Central memory CD8-positive, alpha-beta T cell (primary cell): ENCODE results near the gene MYEF2.

ENCODE experiments used
- ATAC-seq: fragments of 150-1000 bp; cut with Tn5 transposase; replicated peaks from 2 replicates; pipeline ENCODE4 v1.10.0; 2022; ENCODE audit warnings: mild to moderate bottlenecking, moderate FRiP score, moderate number of reproducible peaks; ENCODE audit not compliant: poor library complexity, severe bottlenecking; ENCODE audit errors: extremely low read depth
- DNase-seq, 2 donors: peaks; one replicate each; pipeline ENCODE4 v3.0.0; 2021; ENCODE audit warnings: low spot score in 2 of 2
- H3K27ac Mint-ChIP-seq: one replicate; pipeline ENCODE4 v1.8.0; 2022; ENCODE audit warnings: low read depth, mild to moderate bottlenecking, moderate library complexity, mixed read lengths
- H3K27me3 Mint-ChIP-seq: one replicate; pipeline ENCODE4 v1.8.0; 2022; ENCODE audit warnings: mixed read lengths
- H3K36me3 Mint-ChIP-seq: one replicate; pipeline ENCODE4 v1.8.0; 2022; ENCODE audit warnings: mild to moderate bottlenecking, moderate library complexity, mixed read lengths; ENCODE audit not compliant: insufficient read depth
- H3K4me1 Mint-ChIP-seq: one replicate; pipeline ENCODE4 v1.8.0; 2022; ENCODE audit warnings: mixed read lengths
- H3K4me3 Mint-ChIP-seq: one replicate; pipeline ENCODE4 v1.8.0; 2022; ENCODE audit warnings: mild to moderate bottlenecking, moderate library complexity, mixed read lengths
- H3K9me3 Mint-ChIP-seq: one replicate; pipeline ENCODE4 v1.8.0; 2022; ENCODE audit warnings: mixed read lengths

The MYEF2 gene, protein sequence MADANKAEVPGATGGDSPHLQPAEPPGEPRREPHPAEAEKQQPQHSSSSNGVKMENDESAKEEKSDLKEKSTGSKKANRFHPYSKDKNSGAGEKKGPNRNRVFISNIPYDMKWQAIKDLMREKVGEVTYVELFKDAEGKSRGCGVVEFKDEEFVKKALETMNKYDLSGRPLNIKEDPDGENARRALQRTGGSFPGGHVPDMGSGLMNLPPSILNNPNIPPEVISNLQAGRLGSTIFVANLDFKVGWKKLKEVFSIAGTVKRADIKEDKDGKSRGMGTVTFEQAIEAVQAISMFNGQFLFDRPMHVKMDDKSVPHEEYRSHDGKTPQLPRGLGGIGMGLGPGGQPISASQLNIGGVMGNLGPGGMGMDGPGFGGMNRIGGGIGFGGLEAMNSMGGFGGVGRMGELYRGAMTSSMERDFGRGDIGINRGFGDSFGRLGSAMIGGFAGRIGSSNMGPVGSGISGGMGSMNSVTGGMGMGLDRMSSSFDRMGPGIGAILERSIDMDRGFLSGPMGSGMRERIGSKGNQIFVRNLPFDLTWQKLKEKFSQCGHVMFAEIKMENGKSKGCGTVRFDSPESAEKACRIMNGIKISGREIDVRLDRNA

DNA sequence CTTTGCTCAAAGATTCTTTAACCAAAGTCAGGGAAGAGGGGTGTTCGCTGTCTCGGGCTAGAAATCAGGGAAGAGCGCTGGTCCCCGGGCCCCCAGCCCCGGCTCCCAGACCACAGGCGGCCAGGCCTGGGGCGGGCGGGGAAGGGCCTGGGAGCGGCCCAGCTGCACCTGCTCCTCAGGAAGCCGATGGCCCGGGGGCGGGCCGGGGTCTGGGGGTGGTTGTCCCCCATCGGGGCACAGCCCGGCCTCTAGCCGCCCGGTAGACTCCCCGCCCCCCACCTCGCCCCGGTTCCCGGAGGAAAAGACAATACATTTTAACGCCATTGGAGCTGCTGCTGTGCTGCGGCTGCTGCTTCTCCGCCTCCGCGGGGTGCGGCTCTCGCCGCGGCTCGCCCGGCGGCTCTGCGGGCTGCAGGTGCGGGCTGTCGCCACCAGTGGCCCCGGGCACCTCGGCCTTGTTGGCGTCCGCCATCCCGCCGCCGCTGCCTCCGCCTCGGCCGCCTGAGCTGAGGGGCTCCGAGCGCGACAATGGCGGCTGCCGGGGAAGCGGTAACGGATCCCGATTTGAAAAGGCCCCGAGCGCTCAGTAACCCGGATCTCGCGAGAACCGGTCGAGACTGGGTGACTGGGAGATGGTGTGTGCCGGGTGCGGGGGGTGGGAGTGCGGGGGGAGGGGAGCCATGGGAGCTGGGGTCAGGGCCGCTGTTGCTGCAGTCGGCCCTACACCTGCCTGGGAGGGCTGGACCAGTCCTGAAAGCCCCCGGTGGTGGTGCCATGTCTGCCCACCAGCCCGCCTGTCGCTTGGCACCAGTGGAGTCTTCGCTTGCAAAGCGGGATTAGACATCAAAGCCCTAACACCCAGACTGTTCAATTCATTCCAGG is at the start of gene MYEF2:
MYEF2 (minus strand) TSS at position 530 of the 882 bp plus-strand sequence; CDS start at position 472, 58 bp downstream.
- ATAC-seq = peak; percentile 63
- Mint-ChIP-seq H3K4me1 (peaks cover 14% of the 10 kb centered on the region), H3K27me3 (peaks cover 21% of the 10 kb centered on the region), H3K4me3 (peak within 1 kb of the TSS; percentile 87), H3K36me3 (peaks cover 2% of the 10 kb centered on the region), H3K9me3 (no peaks in the 10 kb centered on the region), H3K27ac (peak within 1 kb of the TSS; percentile 88)
- peak; percentile 29 to 42 for DNase-seq

DNA sequence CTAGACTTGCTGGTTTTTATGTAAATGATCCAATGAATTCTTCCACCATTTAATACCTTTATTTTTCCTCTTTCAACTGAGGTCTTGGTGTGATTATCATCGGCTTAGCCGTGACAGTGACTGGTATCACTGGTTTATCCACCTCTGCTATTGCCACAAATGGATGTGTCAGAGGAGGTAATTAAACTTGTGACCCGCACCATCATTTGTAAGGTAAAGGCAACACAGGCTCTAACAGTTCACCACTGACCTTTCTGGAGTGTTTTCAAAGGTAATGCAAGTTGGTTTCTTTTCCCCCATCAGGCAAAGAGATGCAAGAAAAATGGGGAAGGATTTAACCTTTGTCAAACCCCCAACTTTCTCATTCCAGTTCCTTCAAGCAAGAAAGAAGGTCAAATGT is 47.7 kb upstream of the MYEF2 start:
- Mint-ChIP-seq H3K36me3 (no peaks in the 10 kb centered on the region), H3K9me3 (no peaks in the 10 kb centered on the region), H3K27me3 (peaks cover 12% of the 10 kb centered on the region), H3K4me3 (no peak overlapping the region), H3K4me1 (no peaks in the 10 kb centered on the region), H3K27ac (no peak overlapping the region)
- DNase-seq (no peak), ATAC-seq (no peak)

DNA sequence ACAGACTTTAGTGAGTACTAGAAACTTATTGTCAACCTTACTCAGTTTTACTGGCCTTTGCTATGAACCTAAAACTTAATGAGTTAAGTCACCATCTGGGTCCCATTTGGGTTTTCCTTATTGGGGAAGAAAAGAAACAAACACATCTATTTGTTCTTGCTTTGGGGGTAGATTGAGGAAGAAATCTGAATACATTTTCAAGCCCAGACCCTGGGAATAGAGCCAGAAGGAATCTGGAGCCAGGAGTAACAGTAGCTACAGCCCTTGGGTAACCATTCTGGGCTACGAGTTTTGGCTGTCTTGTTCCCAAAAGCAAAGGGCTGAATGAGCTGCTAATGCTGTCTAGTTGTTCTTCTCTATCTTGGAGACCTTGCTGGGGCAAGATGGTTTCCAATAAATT is 44.5 kb upstream of the MYEF2 start:
- ATAC-seq (no peak), DNase-seq (no peak)
- Mint-ChIP-seq H3K36me3 (no peaks in the 10 kb centered on the region), H3K4me1 (no peaks in the 10 kb centered on the region), H3K27ac (no peak overlapping the region), H3K4me3 (no peak overlapping the region), H3K9me3 (no peaks in the 10 kb centered on the region), H3K27me3 (peaks cover 12% of the 10 kb centered on the region)

DNA sequence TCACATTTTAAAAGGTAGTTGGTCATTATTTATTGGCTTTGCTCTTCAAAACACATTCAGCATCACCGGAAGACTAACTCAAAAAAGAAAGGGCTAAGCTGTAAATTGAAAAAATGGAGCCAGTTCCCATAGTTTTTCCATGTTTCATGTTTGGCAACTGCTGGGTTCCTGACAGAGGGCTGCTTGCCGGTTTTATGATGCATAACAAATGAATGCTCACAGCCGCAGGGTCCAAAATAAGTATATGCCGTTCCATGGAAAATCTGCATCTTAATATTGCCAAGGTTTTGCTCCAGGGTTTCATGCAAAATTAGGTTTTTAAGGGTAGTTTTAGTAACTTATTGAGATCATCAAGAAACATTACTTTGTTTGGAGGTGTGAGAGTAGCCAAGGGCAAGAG is 43.8 kb upstream of the MYEF2 start:
- Mint-ChIP-seq H3K27ac (no peak overlapping the region), H3K4me1 (no peaks in the 10 kb centered on the region), H3K36me3 (no peaks in the 10 kb centered on the region), H3K27me3 (peaks cover 12% of the 10 kb centered on the region), H3K9me3 (no peaks in the 10 kb centered on the region), H3K4me3 (no peak overlapping the region)
- DNase-seq (no peak), ATAC-seq (no peak)

DNA sequence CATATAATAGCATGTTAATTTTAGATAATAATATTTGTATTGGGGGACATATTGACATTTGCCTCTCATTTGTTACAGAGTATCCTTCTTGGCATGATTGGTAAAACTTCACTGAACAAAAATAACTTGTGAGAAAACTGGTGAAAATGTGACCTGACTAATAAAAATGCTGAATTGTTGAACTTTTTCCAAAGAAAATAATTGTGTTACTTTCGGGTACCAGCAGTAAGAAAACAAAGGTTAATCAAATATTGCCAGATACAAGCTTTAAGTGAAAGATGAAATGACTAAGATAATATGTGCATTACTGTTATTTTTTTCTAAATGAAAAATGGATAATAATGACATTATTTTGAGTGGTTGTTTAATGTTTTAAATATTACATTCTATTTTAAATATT is 43.2 kb upstream of the MYEF2 start:
- Mint-ChIP-seq H3K4me3 (no peak overlapping the region), H3K27me3 (peaks cover 12% of the 10 kb centered on the region), H3K9me3 (no peaks in the 10 kb centered on the region), H3K36me3 (no peaks in the 10 kb centered on the region), H3K4me1 (no peaks in the 10 kb centered on the region), H3K27ac (no peak overlapping the region)
- ATAC-seq = no peak
- no peak for DNase-seq

DNA sequence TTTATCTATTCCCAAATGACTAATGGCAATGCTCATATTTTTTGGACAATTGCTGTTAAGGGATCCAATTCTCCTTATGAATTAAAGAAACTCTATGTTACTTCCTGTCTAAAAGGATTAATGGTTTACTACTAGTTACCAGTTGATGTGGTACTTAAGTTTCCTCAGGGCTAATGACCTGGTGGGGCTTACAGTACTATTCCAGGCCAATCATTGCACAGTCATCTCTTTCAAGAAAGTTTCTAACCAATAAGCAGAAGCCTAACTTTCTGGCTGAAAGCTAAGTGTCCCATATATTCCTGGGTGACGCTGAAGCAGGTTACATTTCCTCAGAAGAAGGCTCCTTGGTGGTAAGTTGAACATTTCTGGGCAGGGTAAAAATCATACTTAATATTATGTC is 27.9 kb upstream of the MYEF2 start, which contains the start of gene SLC12A1:
SLC12A1 (plus strand) TSS at position 322 of the 400 bp plus-strand sequence. CDS start 1,418 bp downstream, outside the sequence.
- H3K27me3 Mint-ChIP-seq = peaks cover 22% of the 10 kb centered on the region
- H3K36me3 Mint-ChIP-seq = peaks cover 1% of the 10 kb centered on the region
- no peak within 1 kb of the TSS for H3K27ac Mint-ChIP-seq
- no peaks in the 10 kb centered on the region for H3K9me3 Mint-ChIP-seq
- ATAC-seq (no peak), DNase-seq (no peak)
- H3K4me1 Mint-ChIP-seq = no peaks in the 10 kb centered on the region
- H3K4me3 Mint-ChIP-seq = no peak within 1 kb of the TSS

DNA sequence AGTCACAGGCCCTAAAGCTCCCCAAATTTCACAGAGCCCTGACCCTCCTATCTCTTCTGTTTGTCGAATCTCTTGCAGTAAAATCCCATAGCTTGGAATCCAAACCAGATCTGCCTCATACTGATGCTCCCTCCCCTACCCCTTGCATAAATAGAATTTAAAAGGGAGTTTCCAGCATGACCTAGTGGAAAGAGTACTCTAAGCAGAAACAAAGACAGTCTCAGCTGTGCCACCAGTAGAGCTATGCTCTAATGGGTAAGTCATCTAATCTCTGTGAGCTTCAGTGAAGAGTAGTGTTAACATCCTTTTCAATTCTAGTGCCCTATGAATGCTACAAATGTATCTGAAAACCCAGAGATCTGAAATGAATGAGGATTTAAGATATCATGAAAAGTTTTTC is 24.0 kb upstream of the MYEF2 start:
- Mint-ChIP-seq H3K4me3 (no peak overlapping the region), H3K4me1 (no peaks in the 10 kb centered on the region), H3K27me3 (peaks cover 34% of the 10 kb centered on the region), H3K27ac (no peak overlapping the region), H3K9me3 (no peaks in the 10 kb centered on the region), H3K36me3 (peaks cover 1% of the 10 kb centered on the region)
- DNase-seq (no peak), ATAC-seq (no peak)

DNA sequence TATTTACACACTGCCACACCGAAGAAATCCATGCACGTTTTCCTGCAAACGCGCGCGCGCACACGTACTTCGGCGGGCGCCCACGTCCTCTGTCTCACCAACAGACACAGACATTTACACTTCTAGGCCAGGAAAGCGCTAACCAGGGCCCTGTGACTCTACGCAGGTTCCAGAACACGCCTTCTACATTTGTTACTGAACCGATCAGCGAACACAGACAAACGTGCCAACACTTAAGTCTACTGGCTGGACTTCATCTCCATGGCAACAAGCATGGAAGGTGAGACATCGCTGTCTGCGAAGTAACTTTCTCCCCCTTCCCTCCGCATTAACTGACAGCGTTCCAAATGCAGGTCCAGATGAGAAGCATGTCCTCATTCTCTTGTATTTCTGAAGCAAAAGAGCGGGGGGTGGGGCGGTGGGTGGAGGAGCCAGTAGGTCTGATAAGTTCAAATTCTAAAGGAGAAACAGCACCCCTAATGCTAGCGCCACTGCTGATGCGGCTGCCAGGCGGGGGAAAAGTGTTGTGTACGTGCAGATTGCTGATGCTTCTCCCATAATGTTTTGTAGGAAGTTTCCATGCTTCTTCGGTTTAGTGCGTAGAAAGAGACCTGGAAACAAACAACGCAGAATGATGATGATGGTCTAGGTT is 13.6 kb upstream of the MYEF2 start, which contains the start of gene CTXN2:
CTXN2 (plus strand) TSS at position 92 of the 652 bp plus-strand sequence. CDS start 9,636 bp downstream, outside the sequence.
- Mint-ChIP-seq H3K4me3 (no peak within 1 kb of the TSS), H3K27me3 (peaks cover 40% of the 10 kb centered on the region), H3K27ac (no peak within 1 kb of the TSS), H3K9me3 (peaks cover 4% of the 10 kb centered on the region), H3K36me3 (no peaks in the 10 kb centered on the region), H3K4me1 (no peaks in the 10 kb centered on the region)
- no peak for ATAC-seq
- DNase-seq = no peak

DNA sequence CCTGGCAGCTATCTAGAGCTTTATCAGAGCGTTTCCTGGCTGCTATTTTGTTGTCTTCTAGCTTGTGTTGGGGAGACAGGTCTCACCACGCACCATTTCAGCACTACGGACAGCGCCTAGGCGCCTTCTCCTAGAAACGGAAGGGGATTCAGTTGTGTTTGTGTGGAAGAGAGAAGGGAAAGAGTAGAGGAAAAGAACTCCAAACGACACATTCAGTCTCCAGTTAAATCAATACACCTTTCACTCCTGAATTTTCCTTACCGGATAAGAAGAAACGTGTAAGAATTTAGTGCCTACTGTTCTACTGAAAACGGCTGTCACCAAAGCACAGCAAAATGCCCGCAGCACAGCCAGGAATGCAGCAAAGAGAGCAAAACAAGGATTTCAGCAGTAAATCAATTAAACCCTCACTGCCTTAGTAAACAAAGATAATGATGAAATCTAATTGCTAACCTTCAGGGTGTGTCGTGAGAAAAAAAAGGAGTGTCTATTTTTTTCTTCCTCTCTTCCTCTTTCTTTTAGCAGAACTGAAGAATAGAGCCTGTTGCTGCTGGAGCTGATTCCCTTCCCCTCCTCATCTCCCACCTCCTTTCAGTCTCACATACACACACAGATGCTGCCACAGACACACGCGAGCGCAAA is 13.0 kb upstream of the MYEF2 start:
- no peak for DNase-seq
- peaks cover 4% of the 10 kb centered on the region for H3K9me3 Mint-ChIP-seq
- H3K27ac Mint-ChIP-seq = no peak overlapping the region
- peaks cover 34% of the 10 kb centered on the region for H3K27me3 Mint-ChIP-seq
- H3K36me3 Mint-ChIP-seq = no peaks in the 10 kb centered on the region
- H3K4me3 Mint-ChIP-seq = no peak overlapping the region
- H3K4me1 Mint-ChIP-seq = no peaks in the 10 kb centered on the region
- no peak for ATAC-seq

DNA sequence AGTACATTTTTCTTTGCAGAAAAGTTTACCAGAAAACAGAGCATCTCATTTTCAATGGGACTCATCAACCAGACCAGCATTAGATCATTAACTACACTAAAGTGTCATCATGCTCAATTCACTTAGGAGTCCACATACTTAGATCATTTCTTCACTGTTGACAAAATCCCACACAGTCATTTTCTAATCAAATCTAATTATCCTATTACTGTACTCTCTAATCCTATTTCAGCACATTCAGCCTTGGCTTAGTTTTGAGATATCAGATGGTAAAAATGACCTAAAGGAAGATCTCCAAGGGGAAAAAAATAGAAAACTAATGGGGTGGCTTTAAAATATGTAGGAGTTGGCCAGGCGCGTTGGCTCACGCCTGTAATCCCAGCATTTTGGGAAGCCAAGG is 8.2 kb upstream of the MYEF2 start:
- no peak overlapping the region for H3K27ac Mint-ChIP-seq
- ATAC-seq (no peak), DNase-seq (no peak)
- H3K36me3 Mint-ChIP-seq = no peaks in the 10 kb centered on the region
- peaks cover 40% of the 10 kb centered on the region for H3K27me3 Mint-ChIP-seq
- H3K9me3 Mint-ChIP-seq = no peaks in the 10 kb centered on the region
- H3K4me1 Mint-ChIP-seq = no peaks in the 10 kb centered on the region
- H3K4me3 Mint-ChIP-seq = no peak overlapping the region

DNA sequence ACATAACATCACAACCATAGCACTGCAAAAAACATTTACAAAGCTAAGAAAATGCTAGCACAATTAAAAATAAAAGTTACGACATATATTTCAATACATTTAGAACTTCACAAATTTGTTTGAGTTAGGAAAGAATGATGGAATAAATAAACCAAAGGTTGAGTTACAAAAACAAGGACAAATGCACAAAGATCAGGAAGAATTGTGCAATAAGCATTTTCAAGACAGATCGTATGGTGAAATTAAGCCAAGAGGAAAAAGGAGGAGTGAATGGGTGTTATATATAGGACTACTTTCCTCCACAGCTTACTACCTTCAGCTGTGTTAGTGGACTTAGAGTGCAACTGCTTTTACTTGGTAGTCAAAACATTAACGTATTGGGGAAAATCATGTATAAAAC is 7.4 kb upstream of the MYEF2 start:
- Mint-ChIP-seq H3K36me3 (no peaks in the 10 kb centered on the region), H3K4me1 (no peaks in the 10 kb centered on the region), H3K27ac (no peak overlapping the region), H3K9me3 (no peaks in the 10 kb centered on the region), H3K4me3 (no peak overlapping the region), H3K27me3 (peaks cover 33% of the 10 kb centered on the region)
- ATAC-seq (no peak), DNase-seq (no peak)

DNA sequence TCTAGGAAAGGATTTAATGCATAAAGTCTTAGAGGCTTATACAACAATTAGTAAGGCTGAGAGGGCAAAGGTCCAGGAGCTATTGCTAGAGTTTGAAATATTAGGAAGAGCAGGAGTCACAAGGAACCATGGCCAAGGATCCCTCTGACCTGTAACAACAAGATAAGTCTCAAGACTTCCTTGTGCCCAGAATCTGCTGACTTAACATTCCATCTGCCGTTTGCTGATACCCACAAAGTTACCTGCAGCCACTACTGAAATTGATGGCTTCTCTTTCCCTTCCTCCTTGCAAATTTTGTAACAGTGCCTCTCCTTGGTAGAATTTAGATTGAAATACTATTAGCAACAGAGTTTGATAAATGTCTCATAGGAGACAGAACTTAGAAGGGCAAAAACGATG is 4.7 kb upstream of the MYEF2 start:
- Mint-ChIP-seq H3K27me3 (peaks cover 31% of the 10 kb centered on the region), H3K36me3 (no peaks in the 10 kb centered on the region), H3K27ac (no peak overlapping the region)

More for the DNA sequence above, 4.7 kb upstream of the MYEF2 start:
- no peaks in the 10 kb centered on the region for H3K9me3 Mint-ChIP-seq
- ATAC-seq (no peak), DNase-seq (no peak)
- no peak overlapping the region for H3K4me3 Mint-ChIP-seq
- H3K4me1 Mint-ChIP-seq = no peaks in the 10 kb centered on the region
